CD4-positive, alpha-beta memory T cell (primary cell): ENCODE results near the gene SUPT5H. TPM values are rescaled to one million over a fixed set of nuclear protein-coding genes. Genes with fewer than 3 reads are reported as not detected.
A peak's percentile ranks its signal among the peaks of the same experiment; 100 is the strongest.

Source experiments
- CTCF ChIA-PET: fragments of 350-600 bp; sonication (Branson Sonifier 250); formaldehyde crosslinking; loops from one replicate; lab custom pipeline; 2021; ENCODE audit warnings: inconsistent platforms; ENCODE audit not compliant: partially characterized antibody; lab: Charles Lee
- POLR2A ChIA-PET: fragments of 350-600 bp; sonication (Branson Sonifier 250); formaldehyde crosslinking; loops from one replicate; lab custom pipeline; 2021; ENCODE audit not compliant: partially characterized antibody; lab: Charles Lee
- DNase-seq, 5 donors: peaks; one replicate each; pipeline versions ENCODE4 v3.0.0 to v3.0.0-alpha.2; 2020 to 2022; ENCODE audit warnings: mixed read lengths in 1 of 5
- H3K27ac ChIP-seq: one replicate; pipeline ENCODE4 v1.7.0; 2013; ENCODE audit warnings: low read depth, low read length
- H3K27me3 ChIP-seq: 2 replicates; pipeline ENCODE4 v1.7.0; 2013; ENCODE audit warnings: mild to moderate bottlenecking, low read length, moderate library complexity; ENCODE audit not compliant: insufficient read depth
- H3K36me3 ChIP-seq: 2 replicates; pipeline ENCODE4 v1.7.0; 2013; ENCODE audit warnings: mild to moderate bottlenecking, low read length, moderate library complexity; ENCODE audit not compliant: insufficient read depth
- H3K4me1 ChIP-seq: 2 replicates; pipeline ENCODE4 v1.7.0; 2013; ENCODE audit warnings: mild to moderate bottlenecking, low read length, moderate library complexity; ENCODE audit not compliant: insufficient read depth
- H3K4me3 ChIP-seq, 2 donors: one replicate each; pipeline ENCODE4 v1.7.0; 2013; ENCODE audit warnings: low read length in 2 of 2, mild to moderate bottlenecking in 1 of 2
- H3K9me3 ChIP-seq, 2 donors: one replicate each; pipeline ENCODE4 v1.7.0; 2013; ENCODE audit warnings: low read length in 2 of 2, control low read depth in 1 of 2; ENCODE audit not compliant: control insufficient read depth in 1 of 2
- H3K27ac Mint-ChIP-seq, 7 donors: one replicate each; pipeline ENCODE4 v1.8.0; 2020 to 2021; ENCODE audit warnings: mixed read lengths in 7 of 7, mild to moderate bottlenecking in 6 of 7, inconsistent platforms in 3 of 7, moderate library complexity in 3 of 7
- H3K27me3 Mint-ChIP-seq, 2 donors: one replicate each; pipeline ENCODE4 v1.8.0; 2020 to 2021; ENCODE audit warnings: mixed read lengths in 2 of 2
- H3K36me3 Mint-ChIP-seq, 2 donors: one replicate each; pipeline ENCODE4 v1.8.0; 2020 to 2021; ENCODE audit warnings: mixed read lengths in 2 of 2, inconsistent platforms in 1 of 2, mild to moderate bottlenecking in 1 of 2
- H3K4me1 Mint-ChIP-seq, 4 donors: one replicate each; pipeline ENCODE4 v1.8.0; 2020 to 2021; ENCODE audit warnings: mixed read lengths in 4 of 4, mild to moderate bottlenecking in 1 of 4
- H3K4me3 Mint-ChIP-seq, 8 donors: one replicate each; pipeline ENCODE4 v1.8.0; 2020 to 2021; ENCODE audit warnings: mixed read lengths in 8 of 8, mild to moderate bottlenecking in 7 of 8, moderate library complexity in 6 of 8, inconsistent platforms in 3 of 8
- H3K9me3 Mint-ChIP-seq, 8 donors: one replicate each; pipeline ENCODE4 v1.8.0; 2020 to 2021; ENCODE audit warnings: mixed read lengths in 8 of 8, mild to moderate bottlenecking in 5 of 8, inconsistent platforms in 3 of 8, moderate library complexity in 1 of 8
- intact Hi-C: fragments of 100-400 bp; cut with micrococcal nuclease; formaldehyde crosslinking; loops from one replicate; pipeline ENCODE4 v1.15.1; 2023
- polyA plus RNA-seq, 2 donors: library from polyadenylated mRNA; unstranded; fragments of 300-500 nt; fragmentation: Illumina TruSeq; gene quantifications; one replicate each; pipeline ENCODE4 v1.2.3, GENCODE V29; 2021
- total RNA-seq, 2 experiments: library from RNA; stranded (reverse); gene quantifications; one replicate each; pipeline ENCODE4 v1.2.3, GENCODE V29; 2021

SUPT5H gene
- total and polyA plus RNA-seq, 4 experiments from 2014 or later: 47.4 to 236 (median 173) TPM

- Mint-ChIP-seq H3K36me3 (peaks cover 61 to 80% of the 10 kb centered on the region in 2 donors), H3K4me3 (peak overlapping the region in 1 of 8 donors; percentile 52), H3K9me3 (peaks cover 0 to 2% (median 0%) of the 10 kb centered on the region in 8 donors), H3K27ac (peak overlapping the region in 1 of 7 donors; percentile 34), H3K4me1 (peaks cover 0 to 8% (median 3%) of the 10 kb centered on the region in 4 donors), H3K27me3 (no peaks in the 10 kb centered on the region)
- ChIA-PET POLR2A (no interaction called here), CTCF (interaction anchor here (0.7 to 2.2 kb wide), 2 partner anchors 11 to 40 kb away, joined by 4 to 9 read pairs; no protein-coding TSS in a partner anchor)
- Histone ChIP-seq H3K4me3 (no peak overlapping the region), H3K36me3 (peaks cover 81% of the 10 kb centered on the region), H3K9me3 (no peaks in the 10 kb centered on the region), H3K4me1 (no peaks in the 10 kb centered on the region), H3K27me3 (no peaks in the 10 kb centered on the region), H3K27ac (no peak overlapping the region)
- DNase-seq: no peak
- intact Hi-C loops: no loop called here
Measured at GRCh38 chr19:39463403-39463802, 18.0 kb downstream of the SUPT5H start.

- H3K27me3 Mint-ChIP-seq: no peaks in the 10 kb centered on the region
- CTCF ChIA-PET: no interaction called here
- H3K9me3 Mint-ChIP-seq: no peaks in the 10 kb centered on the region
- Histone ChIP-seq H3K4me3 (no peak overlapping the region), H3K4me1 (no peaks in the 10 kb centered on the region), H3K9me3 (no peaks in the 10 kb centered on the region), H3K36me3 (peaks cover 82% of the 10 kb centered on the region), H3K27me3 (no peaks in the 10 kb centered on the region), H3K27ac (no peak overlapping the region)
- peaks cover 73 to 82% of the 10 kb centered on the region in 2 donors for H3K36me3 Mint-ChIP-seq
- peaks cover 0 to 7% (median 1%) of the 10 kb centered on the region in 4 donors for H3K4me1 Mint-ChIP-seq
- H3K27ac Mint-ChIP-seq: peak overlapping the region in 3 of 7 donors; percentile 26 to 61 (median 59)
- no peak for DNase-seq
- POLR2A ChIA-PET: interaction anchor here (1.0 kb wide), 1 partner anchor 9 kb away, joined by 3 read pairs; no protein-coding TSS in a partner anchor
- H3K4me3 Mint-ChIP-seq: no peak overlapping the region
- intact Hi-C loops: no loop called here
Measured at GRCh38 chr19:39465956-39466747, 20.8 kb downstream of the SUPT5H start.

- no peaks in the 10 kb centered on the region for H3K9me3 Mint-ChIP-seq
- no peak overlapping the region for H3K27ac ChIP-seq
- no peaks in the 10 kb centered on the region for H3K4me1 ChIP-seq
- H3K27ac Mint-ChIP-seq: peak overlapping the region in 2 of 7 donors; percentile 41 to 73
- peaks cover 0 to 9% (median 0%) of the 10 kb centered on the region in 4 donors for H3K4me1 Mint-ChIP-seq
- peaks cover 77 to 88% of the 10 kb centered on the region in 2 donors for H3K36me3 Mint-ChIP-seq
- H3K36me3 ChIP-seq: peaks cover 94% of the 10 kb centered on the region
- POLR2A ChIA-PET: interaction anchor here (1.6 kb wide), 1 partner anchor 13 kb away, joined by 6 read pairs; the partner anchor contains the start of gene TIMM50
- H3K27me3 Mint-ChIP-seq: no peaks in the 10 kb centered on the region
- no peak overlapping the region for H3K4me3 ChIP-seq
- intact Hi-C loops: no loop called here
- H3K4me3 Mint-ChIP-seq: no peak overlapping the region
- H3K9me3 ChIP-seq: no peaks in the 10 kb centered on the region
- CTCF ChIA-PET: interaction anchor here (2.0 kb wide), 1 partner anchor 65 kb away, joined by 6 read pairs; the partner anchor contains the start of gene EID2B
- no peaks in the 10 kb centered on the region for H3K27me3 ChIP-seq
- no peak for DNase-seq
Measured at GRCh38 chr19:39467941-39468340, 22.6 kb downstream of the SUPT5H start.

GRCh38 chr19:39469036-39469435, 23.7 kb downstream of the SUPT5H start:
- H3K9me3 ChIP-seq: no peaks in the 10 kb centered on the region
- no peaks in the 10 kb centered on the region for H3K9me3 Mint-ChIP-seq
- no peak for DNase-seq
- peaks cover 94% of the 10 kb centered on the region for H3K36me3 ChIP-seq
- no peaks in the 10 kb centered on the region for H3K27me3 ChIP-seq
- H3K4me3 Mint-ChIP-seq: no peak overlapping the region
- intact Hi-C loops: no loop called here
- POLR2A ChIA-PET: interaction anchor here (1.2 to 1.6 kb wide), 2 partner anchors 11 to 24 kb away, joined by 4 to 6 read pairs; partner anchors contain the start of genes SUPT5H and TIMM50
- no peak overlapping the region for H3K4me3 ChIP-seq
- no peaks in the 10 kb centered on the region for H3K27me3 Mint-ChIP-seq
- H3K36me3 Mint-ChIP-seq: peaks cover 69 to 86% of the 10 kb centered on the region in 2 donors
- CTCF ChIA-PET: no interaction called here
- peaks cover 0 to 3% (median under 1%) of the 10 kb centered on the region in 4 donors for H3K4me1 Mint-ChIP-seq
- peak overlapping the region in 2 of 7 donors; percentile 73 to 75 for H3K27ac Mint-ChIP-seq
- H3K4me1 ChIP-seq: no peaks in the 10 kb centered on the region
- H3K27ac ChIP-seq: no peak overlapping the region

- CTCF ChIA-PET: no interaction called here
- H3K9me3 Mint-ChIP-seq: no peaks in the 10 kb centered on the region
- Histone ChIP-seq H3K36me3 (peaks cover 95% of the 10 kb centered on the region), H3K27ac (no peak overlapping the region), H3K4me3 (no peak overlapping the region), H3K9me3 (no peaks in the 10 kb centered on the region), H3K27me3 (no peaks in the 10 kb centered on the region), H3K4me1 (no peaks in the 10 kb centered on the region)
- peaks cover 72 to 89% of the 10 kb centered on the region in 2 donors for H3K36me3 Mint-ChIP-seq
- POLR2A ChIA-PET: interaction anchor here (1.2 kb wide), 1 partner anchor 24 kb away, joined by 4 read pairs; the partner anchor contains the start of gene SUPT5H
- no peaks in the 10 kb centered on the region for H3K27me3 Mint-ChIP-seq
- H3K4me3 Mint-ChIP-seq: no peak overlapping the region
- peak overlapping the region in 3 of 7 donors; percentile 73 to 75 (median 73) for H3K27ac Mint-ChIP-seq
- DNase-seq: no peak
- peaks cover 0 to 5% (median 2%) of the 10 kb centered on the region in 4 donors for H3K4me1 Mint-ChIP-seq
- intact Hi-C loops: no loop called here
Measured at GRCh38 chr19:39469567-39469966, 24.2 kb downstream of the SUPT5H start.

- DNase-seq: no peak
- ChIA-PET POLR2A (interaction anchor here (0.8 kb wide), 1 partner anchor 9 kb away, joined by 3 read pairs; no protein-coding TSS in a partner anchor), CTCF (no interaction called here)
- Mint-ChIP-seq H3K36me3 (peaks cover 69 to 88% of the 10 kb centered on the region in 2 donors), H3K27ac (peak overlapping the region in 2 of 7 donors; percentile 7 to 68), H3K4me3 (no peak overlapping the region), H3K4me1 (peaks cover 0 to 5% (median 2%) of the 10 kb centered on the region in 4 donors), H3K27me3 (no peaks in the 10 kb centered on the region), H3K9me3 (no peaks in the 10 kb centered on the region)
- H3K4me3 ChIP-seq: no peak overlapping the region
- no peaks in the 10 kb centered on the region for H3K27me3 ChIP-seq
- H3K4me1 ChIP-seq: no peaks in the 10 kb centered on the region
- H3K27ac ChIP-seq: no peak overlapping the region
- H3K9me3 ChIP-seq: no peaks in the 10 kb centered on the region
- H3K36me3 ChIP-seq: peaks cover 89% of the 10 kb centered on the region
- intact Hi-C loops: no loop called here
Measured at GRCh38 chr19:39470724-39471339, 25.4 kb downstream of the SUPT5H start.
